ENCODE data around the gene PHOSPHO1. TPM values are rescaled to one million over a fixed set of nuclear protein-coding genes. Genes with fewer than 3 reads are reported as not detected.
"Not testable (repeated sequence)": the region's sequence is repeated elsewhere in the genome, so short reads cannot be mapped to it uniquely, and the experiment has no call there.

PHOSPHO1 gene
- total RNA-seq, 2 experiments from 2014 or later = not detected

DNA sequence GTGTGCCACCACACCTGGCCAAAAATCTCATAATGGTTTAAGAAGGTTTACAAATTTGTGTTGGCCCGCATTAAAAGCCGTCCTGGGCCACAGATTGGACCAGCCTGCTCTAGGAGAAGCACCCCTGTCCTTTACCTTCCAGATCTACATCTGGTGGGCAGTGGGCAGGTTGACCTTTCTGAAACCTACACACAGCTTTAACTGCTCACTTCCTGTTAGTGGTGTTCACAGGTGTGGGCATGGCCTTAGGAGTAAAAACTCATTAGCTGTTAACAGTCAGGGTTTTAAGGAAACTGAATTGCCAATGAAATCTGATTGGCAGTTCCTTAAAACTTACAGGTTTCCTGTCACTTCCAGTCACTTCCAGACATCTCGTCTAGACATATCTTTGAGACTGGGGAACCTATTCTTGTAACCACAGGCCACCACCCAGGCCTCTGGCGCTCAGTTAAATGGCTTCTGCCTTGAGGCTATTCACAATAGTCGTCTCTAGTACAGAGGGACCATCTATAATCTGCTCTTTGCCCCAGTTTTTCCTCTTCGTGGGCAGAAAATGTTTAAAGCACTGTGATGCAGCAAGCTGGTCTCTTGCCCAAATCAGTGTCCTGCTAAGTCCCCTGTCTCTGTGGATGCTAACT, 49.5 kb downstream of the PHOSPHO1 start:
- CTCF ChIA-PET = interaction anchor here (0.7 to 3.4 kb wide), 13 partner anchors 10 to 505 kb away, joined by 3 to 55 read pairs (median 5); partner anchors contain the start of gene PHOSPHO1
- POLR2A ChIA-PET = interaction anchor here (1.2 kb wide), 1 partner anchor 11 kb away, joined by 11 read pairs; no protein-coding TSS in a partner anchor

DNA sequence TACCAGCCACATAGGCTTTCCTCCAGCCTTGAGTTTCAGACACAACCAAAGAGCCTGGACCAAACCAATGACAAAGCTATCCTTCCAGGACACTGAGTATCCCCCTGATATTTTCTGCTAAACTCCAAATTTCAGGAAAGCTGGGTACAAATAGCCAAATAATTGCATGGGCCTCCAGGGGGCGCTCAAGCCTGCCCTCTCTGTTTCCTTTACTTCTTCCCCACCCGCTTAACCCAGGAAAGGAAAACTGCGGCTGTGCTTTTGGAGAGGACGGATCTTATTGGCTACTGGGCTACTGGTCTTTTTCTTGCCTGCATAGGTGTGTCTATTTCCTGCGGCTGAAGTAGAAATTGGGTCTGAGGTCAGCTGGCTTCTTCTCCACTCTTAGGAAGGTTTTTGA, 50.3 kb downstream of the PHOSPHO1 start:
- ChIA-PET CTCF (interaction anchor here (0.6 to 3.4 kb wide), 17 partner anchors 9 to 506 kb away, joined by 3 to 55 read pairs (median 5); partner anchors contain the start of genes ABI3, GNGT2 and PHOSPHO1), POLR2A (interaction anchor here (1.2 kb wide), 1 partner anchor 12 kb away, joined by 11 read pairs; no protein-coding TSS in a partner anchor)

DNA sequence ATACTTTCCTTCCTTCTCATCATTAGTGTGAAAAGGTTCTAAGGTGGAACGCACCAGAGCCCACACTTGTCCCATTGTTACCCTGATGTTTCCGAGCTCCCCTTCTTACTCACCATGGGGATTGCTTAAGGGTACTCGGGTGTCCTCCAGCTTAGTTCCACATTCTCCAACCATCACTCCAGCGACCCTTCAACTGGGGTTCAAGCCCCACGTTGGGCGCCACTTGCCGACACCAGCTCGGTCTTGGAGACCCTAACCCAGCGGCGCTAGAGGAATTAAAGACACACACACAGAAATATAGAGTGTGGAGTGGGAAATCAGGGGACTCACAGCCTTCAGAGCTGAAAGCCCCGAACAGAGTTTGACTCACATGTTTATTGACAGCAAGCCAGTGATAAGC, 54.6 kb downstream of the PHOSPHO1 start:
- POLR2A ChIA-PET = not testable (repeated sequence)
- CTCF ChIA-PET = interaction anchor here (1.1 kb wide), 1 partner anchor 54 kb away, joined by 3 read pairs; no protein-coding TSS in a partner anchor

Other genes with a start within 250 kb of the PHOSPHO1 start
- under 1 TPM; 0.40 to 0.59 TPM for gene IGF2BP1, start 233.4 kb downstream of the PHOSPHO1 start, total RNA-seq
- gene B4GALNT2, start 98.0 kb downstream of the PHOSPHO1 start, total RNA-seq = not detected
- gene GNGT2, start 20.2 kb downstream of the PHOSPHO1 start, total RNA-seq = 10 to 100 TPM; 25.7 to 26.2 TPM
- gene ABI3, start 20.1 kb downstream of the PHOSPHO1 start, total RNA-seq = 10 to 100 TPM; 49.7 to 52.0 TPM
- gene ZNF652, start 131.5 kb upstream of the PHOSPHO1 start, total RNA-seq = 1 to 10 TPM; 5.6 to 6.5 TPM
- 100 to 1,000 TPM; 481 to 482 TPM for gene PHB1, start 184.1 kb upstream of the PHOSPHO1 start, total RNA-seq

All from activated CD8-positive, alpha-beta memory T cell treated with anti-CD3 and anti-CD28 coated beads for 36 hours (primary cell).